ENCODE data around the gene PSME2. TPM values are rescaled to one million over a fixed set of nuclear protein-coding genes. Genes with fewer than 3 reads are reported as not detected.

The PSME2 gene
- total and polyA plus RNA-seq, 2 donors (not counting 3 experiments of a cell fraction or from before 2014, with no cell fraction given), result 66.5 to 126 TPM

- Histone ChIP-seq H3K9ac (replicated peaks; ENCODE audit: extremely low read depth, insufficient read depth, low read length) (no peak overlapping the region), H3K4me1 (ENCODE audit: control insufficient read depth, extremely low read depth, insufficient read depth, low read length) (peaks cover 14% of the 10 kb centered on the region), H3K4me2 (ENCODE audit: insufficient read depth, low read length) (no peak overlapping the region), H4K20me1 (replicated peaks; ENCODE audit: control insufficient read depth, extremely low read depth, insufficient read depth, low read length) (no peaks in the 10 kb centered on the region), H3K27me3 (ENCODE audit: control insufficient read depth in 2 of 2, insufficient read depth in 2 of 2, low read length in 2 of 2) (no peaks in the 10 kb centered on the region), H3K9me1 (replicated peaks; ENCODE audit: control insufficient read depth, extremely low read depth, insufficient read depth, low read length) (no peaks in the 10 kb centered on the region), H3K79me2 (ENCODE audit: control insufficient read depth, insufficient read depth, low read length) (peaks cover 21% of the 10 kb centered on the region), H3K36me3 (ENCODE audit: control insufficient read depth in 2 of 2, extremely low read depth in 1 of 2, insufficient read depth in 2 of 2, low read length in 2 of 2) (peaks cover 8 to 30% of the 10 kb centered on the region in 2 experiments), H2AFZ (ENCODE audit: low read depth, low read length) (no peak overlapping the region), H3K4me3 (replicated peaks in 1 of 3; ENCODE audit: insufficient read depth in 1 of 3, low read depth in 1 of 3, low read length in 3 of 3) (no peak overlapping the region), H3K27ac (ENCODE audit: insufficient read depth, low read depth, low read length) (no peak overlapping the region), H3K9me3 (replicated peaks; ENCODE audit: control insufficient read depth, insufficient read depth, low read length) (no peaks in the 10 kb centered on the region)
- DNase-seq (ENCODE audit: low read depth, low spot score) (no peak), FAIRE-seq (no peak)
- ChIA-PET POLR2A (no interaction called here), CTCF (interaction anchor here (7.8 kb wide), 1 partner anchor 10 kb away, joined by 63 read pairs; the partner anchor contains the start of gene IRF9)
- TF ChIP-seq CTCF (IDR thresholded peaks at IDR 0.05; ENCODE audit: extremely low read depth in 1 of 2, insufficient read depth in 1 of 2, low read depth in 1 of 2, low read length in 2 of 2) (no peak), JUN (IDR thresholded peaks at IDR 0.05; ENCODE audit: borderline replicate concordance, insufficient read depth, insufficient read length, low read depth) (no peak), FOS (IDR thresholded peaks at IDR 0.05; ENCODE audit: borderline replicate concordance, insufficient read depth, low read length) (no peak), MAX (IDR thresholded peaks at IDR 0.05; ENCODE audit: insufficient read depth, insufficient read length) (no peak), GATA2 (IDR thresholded peaks at IDR 0.05; ENCODE audit: insufficient read depth, insufficient read length, low read depth, low read length) (no peak), EZH2 (IDR thresholded peaks at IDR 0.05; ENCODE audit: borderline replicate concordance, low read depth, low read length, severe bottlenecking) (no peak), POLR2A (IDR thresholded peaks at IDR 0.05; ENCODE audit: low read depth, low read length) (no peak), POLR2AphosphoS5 (IDR thresholded peaks at IDR 0.05; ENCODE audit: insufficient read depth, low read depth, low read length) (no peak), MYC (IDR thresholded peaks at IDR 0.05; ENCODE audit: low read depth, low read length) (no peak)
- no TSS peak for BruUV-seq (replicated peaks)
- dilution Hi-C loops (cut with MboI; ENCODE audit: extremely low pct_ligation_motif_present, low sequenced_read_pairs), result no loop called here
- intact Hi-C loops (cut with micrococcal nuclease), result no loop called here
Measured at GRCh38 chr14:24150567-24150966, 4.2 kb upstream of the PSME2 start.
